Measurements from ENCODE around the gene B4GALT7.
"Not testable (repeated sequence)": the region's sequence is repeated elsewhere in the genome, so short reads cannot be mapped to it uniquely, and the experiment has no call there.

Gene B4GALT7

GRCh38 chr5:177658542-177658941 lies 58.6 kb downstream of the B4GALT7 start:
- not testable (repeated sequence) for H2AK5ac ChIP-seq (ENCODE audit: low read length); H3K23ac ChIP-seq (ENCODE audit: low read length); H3K79me2 ChIP-seq (ENCODE audit: control insufficient read depth, insufficient read depth, low read length, poor library complexity); H2BK120ac ChIP-seq (ENCODE audit: insufficient read depth, low read length, poor library complexity); H3K4me2 ChIP-seq (ENCODE audit: low read length); H4K8ac ChIP-seq (ENCODE audit: low read depth, low read length); H3K36me3 ChIP-seq (ENCODE audit: control insufficient read depth in 1 of 2, insufficient read depth in 2 of 2, low read length in 2 of 2); H3K4ac ChIP-seq (ENCODE audit: low read depth, low read length); H3K18ac ChIP-seq (ENCODE audit: low read length); H3K14ac ChIP-seq (ENCODE audit: low read length); H3K9ac ChIP-seq (ENCODE audit: low read length); DNase-seq; H4K91ac ChIP-seq (ENCODE audit: low read depth, low read length); H2BK12ac ChIP-seq (ENCODE audit: low read length); H3K4me1 ChIP-seq (ENCODE audit: control insufficient read depth in 1 of 2, insufficient read depth in 2 of 2, low read length in 2 of 2); H2AFZ ChIP-seq (ENCODE audit: insufficient read depth, low read length, poor library complexity); H3K27ac ChIP-seq (ENCODE audit: low read depth, low read length); H3K79me1 ChIP-seq (ENCODE audit: low read length); H3K4me3 ChIP-seq (ENCODE audit: low read depth, low read length); H4K12ac ChIP-seq (ENCODE audit: low read depth, low read length); H2BK5ac ChIP-seq (ENCODE audit: low read depth, low read length, poor library complexity); H3K27me3 ChIP-seq (ENCODE audit: insufficient read depth, low read length); H3K9me3 ChIP-seq (ENCODE audit: insufficient read depth, low read depth, low read length)
- no CpG with 5 or more reads among the region's 3 CpGs for WGBS (ENCODE audit: extremely low coverage, insufficient coverage, insufficient read length)

Data from trophoblast cell (in vitro differentiated cells and primary cell).